Measurements from ENCODE around the gene ADGRG2.

DNA sequence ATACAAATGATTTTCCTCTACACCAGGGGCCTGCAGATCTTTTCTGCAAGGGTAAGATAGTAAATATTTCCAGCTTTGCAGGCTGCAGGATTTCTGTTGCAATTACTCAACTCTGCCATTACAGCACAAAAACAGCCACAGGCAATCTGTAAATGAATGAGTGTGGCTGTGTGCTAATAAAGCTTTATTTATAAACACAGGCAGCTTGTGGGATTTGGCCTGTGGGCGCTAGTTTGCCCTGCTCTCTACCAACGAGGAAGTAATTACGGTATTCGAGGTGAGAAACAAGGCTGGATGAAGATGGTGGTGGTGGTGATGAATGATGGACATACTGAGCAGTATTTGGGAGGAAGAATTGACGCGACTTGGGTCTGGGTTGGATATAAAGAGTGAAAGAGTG is 30.7 kb downstream of the ADGRG2 start:
- TF ChIP-seq, protein P1, sequence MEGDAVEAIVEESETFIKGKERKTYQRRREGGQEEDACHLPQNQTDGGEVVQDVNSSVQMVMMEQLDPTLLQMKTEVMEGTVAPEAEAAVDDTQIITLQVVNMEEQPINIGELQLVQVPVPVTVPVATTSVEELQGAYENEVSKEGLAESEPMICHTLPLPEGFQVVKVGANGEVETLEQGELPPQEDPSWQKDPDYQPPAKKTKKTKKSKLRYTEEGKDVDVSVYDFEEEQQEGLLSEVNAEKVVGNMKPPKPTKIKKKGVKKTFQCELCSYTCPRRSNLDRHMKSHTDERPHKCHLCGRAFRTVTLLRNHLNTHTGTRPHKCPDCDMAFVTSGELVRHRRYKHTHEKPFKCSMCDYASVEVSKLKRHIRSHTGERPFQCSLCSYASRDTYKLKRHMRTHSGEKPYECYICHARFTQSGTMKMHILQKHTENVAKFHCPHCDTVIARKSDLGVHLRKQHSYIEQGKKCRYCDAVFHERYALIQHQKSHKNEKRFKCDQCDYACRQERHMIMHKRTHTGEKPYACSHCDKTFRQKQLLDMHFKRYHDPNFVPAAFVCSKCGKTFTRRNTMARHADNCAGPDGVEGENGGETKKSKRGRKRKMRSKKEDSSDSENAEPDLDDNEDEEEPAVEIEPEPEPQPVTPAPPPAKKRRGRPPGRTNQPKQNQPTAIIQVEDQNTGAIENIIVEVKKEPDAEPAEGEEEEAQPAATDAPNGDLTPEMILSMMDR (IDR thresholded peaks at IDR 0.05 in 2 of 3, conservative IDR thresholded peaks at IDR 0.05 in 1 of 3; ENCODE audit: insufficient read depth in 2 of 3, low read depth in 1 of 3, low read length in 3 of 3) = no peak
- TF ChIP-seq, protein P2, sequence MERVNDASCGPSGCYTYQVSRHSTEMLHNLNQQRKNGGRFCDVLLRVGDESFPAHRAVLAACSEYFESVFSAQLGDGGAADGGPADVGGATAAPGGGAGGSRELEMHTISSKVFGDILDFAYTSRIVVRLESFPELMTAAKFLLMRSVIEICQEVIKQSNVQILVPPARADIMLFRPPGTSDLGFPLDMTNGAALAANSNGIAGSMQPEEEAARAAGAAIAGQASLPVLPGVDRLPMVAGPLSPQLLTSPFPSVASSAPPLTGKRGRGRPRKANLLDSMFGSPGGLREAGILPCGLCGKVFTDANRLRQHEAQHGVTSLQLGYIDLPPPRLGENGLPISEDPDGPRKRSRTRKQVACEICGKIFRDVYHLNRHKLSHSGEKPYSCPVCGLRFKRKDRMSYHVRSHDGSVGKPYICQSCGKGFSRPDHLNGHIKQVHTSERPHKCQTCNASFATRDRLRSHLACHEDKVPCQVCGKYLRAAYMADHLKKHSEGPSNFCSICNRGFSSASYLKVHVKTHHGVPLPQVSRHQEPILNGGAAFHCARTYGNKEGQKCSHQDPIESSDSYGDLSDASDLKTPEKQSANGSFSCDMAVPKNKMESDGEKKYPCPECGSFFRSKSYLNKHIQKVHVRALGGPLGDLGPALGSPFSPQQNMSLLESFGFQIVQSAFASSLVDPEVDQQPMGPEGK (CRISPR knock-in tag; IDR thresholded peaks at IDR 0.05; ENCODE audit: borderline replicate concordance) = no peak

Measured in K562 (cell line).